OCI-LY7 (cell line): Measurements from ENCODE around the gene ODC1.

ENCODE experiments used
- EZH2phosphoT487 ChIP-seq: fragments of 200-600 bp; sonication (generic); IDR thresholded peaks from 2 replicates; pipeline ENCODE4 v1.6.1; 2018; ENCODE audit warnings: low read depth, borderline replicate concordance, mild to moderate bottlenecking, mixed run types, antibody characterized with exemption, low read length, moderate library complexity, mixed read lengths
- TF ChIP-seq, protein P1 (sequence below): fragments of 200-600 bp; sonication (generic); conservative IDR thresholded peaks from 2 replicates; pipeline ENCODE4 v1.5.1; 2014; ENCODE audit warnings: mild to moderate bottlenecking, antibody characterized with exemption, low read length, moderate library complexity, mixed read lengths

DNA sequence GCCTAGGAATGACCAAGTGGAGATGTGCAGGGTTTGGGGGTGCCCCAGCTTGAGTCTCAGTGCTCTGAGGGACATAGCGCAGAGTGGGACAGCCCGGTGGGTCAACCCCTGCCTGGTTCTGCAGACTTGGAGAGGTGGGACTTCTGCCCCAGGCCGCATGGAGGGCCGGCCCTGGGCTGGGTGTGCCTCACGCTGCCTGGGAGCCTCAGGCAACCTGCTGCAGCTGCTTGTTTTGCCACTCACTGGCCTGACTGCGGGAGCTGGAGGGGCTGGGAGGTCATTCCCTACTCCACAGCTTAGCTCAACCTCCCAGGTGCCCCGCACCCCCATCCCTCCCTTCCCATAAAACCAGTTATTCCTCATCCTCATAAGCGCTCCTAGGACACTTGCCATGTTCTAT is 33.1 kb downstream of the ODC1 start:
- TF ChIP-seq, protein P1, sequence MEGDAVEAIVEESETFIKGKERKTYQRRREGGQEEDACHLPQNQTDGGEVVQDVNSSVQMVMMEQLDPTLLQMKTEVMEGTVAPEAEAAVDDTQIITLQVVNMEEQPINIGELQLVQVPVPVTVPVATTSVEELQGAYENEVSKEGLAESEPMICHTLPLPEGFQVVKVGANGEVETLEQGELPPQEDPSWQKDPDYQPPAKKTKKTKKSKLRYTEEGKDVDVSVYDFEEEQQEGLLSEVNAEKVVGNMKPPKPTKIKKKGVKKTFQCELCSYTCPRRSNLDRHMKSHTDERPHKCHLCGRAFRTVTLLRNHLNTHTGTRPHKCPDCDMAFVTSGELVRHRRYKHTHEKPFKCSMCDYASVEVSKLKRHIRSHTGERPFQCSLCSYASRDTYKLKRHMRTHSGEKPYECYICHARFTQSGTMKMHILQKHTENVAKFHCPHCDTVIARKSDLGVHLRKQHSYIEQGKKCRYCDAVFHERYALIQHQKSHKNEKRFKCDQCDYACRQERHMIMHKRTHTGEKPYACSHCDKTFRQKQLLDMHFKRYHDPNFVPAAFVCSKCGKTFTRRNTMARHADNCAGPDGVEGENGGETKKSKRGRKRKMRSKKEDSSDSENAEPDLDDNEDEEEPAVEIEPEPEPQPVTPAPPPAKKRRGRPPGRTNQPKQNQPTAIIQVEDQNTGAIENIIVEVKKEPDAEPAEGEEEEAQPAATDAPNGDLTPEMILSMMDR = no peak
- no peak for TF ChIP-seq EZH2phosphoT487
